Endothelial cell of umbilical vein (primary cell): Measurements from ENCODE around the gene ASB1. TPM values are rescaled to one million over a fixed set of nuclear protein-coding genes. Genes with fewer than 3 reads are reported as not detected.

Experiments used
- BruUV-seq: library from RNA; stranded (reverse); fragments of 400-500 nt; replicated peaks from 2 replicates; lab custom pipeline; 2021; lab: Mats Ljungman, UMichigan
- CTCF ChIA-PET: fragments of 300-600, 350-600 bp; sonication (Branson Sonifier 250); formaldehyde crosslinking; loops from one replicate; lab custom pipeline; 2021; ENCODE audit warnings: antibody characterized with exemption, inconsistent platforms; lab: Charles Lee
- POLR2A ChIA-PET: fragments of 300-600, 350-600 bp; sonication (Branson Sonifier 250); formaldehyde crosslinking; loops from one replicate; lab custom pipeline; 2021; ENCODE audit warnings: antibody characterized with exemption, inconsistent platforms; lab: Charles Lee
- DNase-seq: peaks from one replicate; pipeline ENCODE4 v3.0.0-alpha.2; 2011; ENCODE audit warnings: low read depth, low spot score
- FAIRE-seq: peaks from 2 replicates; lab custom pipeline; 2011; peaks lifted over from hg19 to GRCh38; lab: Jason Lieb, UNC
- H2AFZ ChIP-seq: 2 replicates; pipeline ENCODE4 v1.6.0; 2012; ENCODE audit warnings: low read depth, low read length, control low read depth, inconsistent platforms
- H3K27ac ChIP-seq: 2 replicates; pipeline ENCODE4 v1.5.1; 2011; ENCODE audit warnings: low read depth, mild to moderate bottlenecking, control low read depth, low read length, moderate library complexity; ENCODE audit not compliant: insufficient read depth
- H3K27me3 ChIP-seq, 2 experiments: 2 replicates each; pipeline versions ENCODE4 v1.6.0 to v1.6.1; 2011; ENCODE audit warnings: low read length in 2 of 2, mixed read lengths in 1 of 2; ENCODE audit not compliant: control insufficient read depth in 2 of 2, insufficient read depth in 2 of 2
- H3K36me3 ChIP-seq, 2 experiments: 2 replicates in 1 of 2; 3 replicates in 1 of 2; pipeline ENCODE4 v1.5.1; 2011; ENCODE audit warnings: low read length in 2 of 2, mild to moderate bottlenecking in 1 of 2, moderate library complexity in 1 of 2; ENCODE audit not compliant: control insufficient read depth in 2 of 2, insufficient read depth in 2 of 2; ENCODE audit errors: extremely low read depth in 1 of 2
- H3K4me1 ChIP-seq: 3 replicates; pipeline ENCODE4 v1.5.1; 2011; ENCODE audit warnings: mild to moderate bottlenecking, low read length; ENCODE audit not compliant: control insufficient read depth, insufficient read depth; ENCODE audit errors: extremely low read depth
- H3K4me2 ChIP-seq: 2 replicates; pipeline ENCODE4 v1.6.1; 2011; ENCODE audit warnings: low read length, control low read depth, mixed read lengths; ENCODE audit not compliant: insufficient read depth
- H3K4me3 ChIP-seq, 3 experiments: fragments of 200-600 bp in 1 of 3; sonication (generic), shearing (Covaris generic) in 1 of 3; replicated peaks in 1 of 3; 2 replicates each; pipeline ENCODE4 v1.5.1; 2011 to 2016; ENCODE audit warnings: control low read depth in 3 of 3, low read length in 3 of 3, mild to moderate bottlenecking in 2 of 3, inconsistent platforms in 1 of 3, low read depth in 1 of 3, moderate library complexity in 1 of 3; ENCODE audit not compliant: insufficient read depth in 1 of 3
- H3K79me2 ChIP-seq: 2 replicates; pipeline ENCODE4 v1.6.0; 2012; ENCODE audit warnings: low read length, inconsistent platforms; ENCODE audit not compliant: control insufficient read depth, insufficient read depth
- H3K9ac ChIP-seq: replicated peaks from 2 replicates; pipeline ENCODE3; 2011; ENCODE audit warnings: low read length, control low read depth; ENCODE audit not compliant: insufficient read depth; ENCODE audit errors: extremely low read depth
- H3K9me1 ChIP-seq: replicated peaks from 3 replicates; pipeline ENCODE4 v1.6.0; 2011; ENCODE audit warnings: mild to moderate bottlenecking, low read length; ENCODE audit not compliant: control insufficient read depth, insufficient read depth; ENCODE audit errors: extremely low read depth
- H3K9me3 ChIP-seq: replicated peaks from 2 replicates; pipeline ENCODE4 v1.5.1; 2012; ENCODE audit warnings: low read length, inconsistent platforms; ENCODE audit not compliant: control insufficient read depth, insufficient read depth
- H4K20me1 ChIP-seq: replicated peaks from 2 replicates; pipeline ENCODE3; 2011; ENCODE audit warnings: mild to moderate bottlenecking, low read length; ENCODE audit not compliant: control insufficient read depth, insufficient read depth; ENCODE audit errors: extremely low read depth
- EZH2 ChIP-seq: IDR thresholded peaks from 2 replicates; pipeline ENCODE4 v1.6.1; 2012; ENCODE audit warnings: borderline replicate concordance, low read depth, mild to moderate bottlenecking, moderate library complexity, low read length, inconsistent platforms; ENCODE audit not compliant: severe bottlenecking
- FOS ChIP-seq: IDR thresholded peaks from 2 replicates; pipeline ENCODE4 v1.6.1; 2011; ENCODE audit warnings: mild to moderate bottlenecking, low read length, moderate library complexity, borderline replicate concordance; ENCODE audit not compliant: insufficient read depth
- GATA2 ChIP-seq: IDR thresholded peaks from 2 replicates; pipeline ENCODE4 v1.7.0; 2011; ENCODE audit warnings: low read depth, mild to moderate bottlenecking, moderate library complexity, mixed read lengths, low read length; ENCODE audit not compliant: insufficient read length, insufficient read depth
- JUN ChIP-seq: IDR thresholded peaks from 2 replicates; pipeline ENCODE4 v1.6.1; 2011; ENCODE audit warnings: borderline replicate concordance, low read depth; ENCODE audit not compliant: insufficient read length, insufficient read depth
- MYC ChIP-seq: IDR thresholded peaks from one replicate; pipeline ENCODE4 v1.6.1; 2011; ENCODE audit warnings: mild to moderate bottlenecking, low read depth, low read length
- POLR2A ChIP-seq: IDR thresholded peaks from 2 replicates; pipeline ENCODE4 v1.6.1; 2012; ENCODE audit warnings: low read depth, mild to moderate bottlenecking, control low read depth, low read length
- POLR2AphosphoS5 ChIP-seq: IDR thresholded peaks from 2 replicates; pipeline ENCODE4 v1.6.1; 2012; ENCODE audit warnings: low read depth, mild to moderate bottlenecking, control low read depth, low read length, moderate library complexity; ENCODE audit not compliant: insufficient read depth
- dilution Hi-C: fragments of 300-500 bp; cut with MboI; formaldehyde crosslinking; loops from one replicate; pipeline ENCODE4 v1.15.0; 2019; ENCODE audit warnings: low sequenced_read_pairs; ENCODE audit not compliant: extremely low pct_ligation_motif_present
- intact Hi-C: fragments of 100-400 bp; cut with micrococcal nuclease; formaldehyde crosslinking; loops from one replicate; pipeline ENCODE4 v1.10.0; 2022
- polyA plus RNA-seq, 4 experiments: library from polyadenylated mRNA; depleted of rRNA in 3 of 4; stranded (reverse) in 3 of 4; unstranded in 1 of 4; fragments of >200 nt; gene quantifications; 2 replicates each; pipeline versions ENCODE4 v1.2.1 to v1.2.3, GENCODE V29; 2011 to 2012; ENCODE audit warnings: missing spikeins in 1 of 4
- total RNA-seq: library from RNA; stranded (reverse); gene quantifications from 2 replicates; pipeline ENCODE4 v1.2.3, GENCODE V29; 2021
- TF ChIP-seq, protein P1 (sequence below), 2 donors: IDR thresholded peaks; 1 replicate in 1 of 2; 2 replicates in 1 of 2; pipeline ENCODE4 v1.5.1; 2011; ENCODE audit warnings: low read length in 2 of 2, mild to moderate bottlenecking in 2 of 2, moderate library complexity in 2 of 2, control low read depth in 1 of 2, inconsistent platforms in 1 of 2, low read depth in 1 of 2; ENCODE audit not compliant: insufficient read depth in 1 of 2; ENCODE audit errors: extremely low read depth in 1 of 2
- TF ChIP-seq, protein P2 (sequence below): IDR thresholded peaks from 2 replicates; pipeline ENCODE4 v1.6.1; 2011; ENCODE audit not compliant: insufficient read depth, insufficient read length

The ASB1 gene
- total and polyA plus RNA-seq, 2 donors (not counting 3 experiments of a cell fraction or from before 2014, with no cell fraction given), result 12.3 to 16.2 TPM

DNA sequence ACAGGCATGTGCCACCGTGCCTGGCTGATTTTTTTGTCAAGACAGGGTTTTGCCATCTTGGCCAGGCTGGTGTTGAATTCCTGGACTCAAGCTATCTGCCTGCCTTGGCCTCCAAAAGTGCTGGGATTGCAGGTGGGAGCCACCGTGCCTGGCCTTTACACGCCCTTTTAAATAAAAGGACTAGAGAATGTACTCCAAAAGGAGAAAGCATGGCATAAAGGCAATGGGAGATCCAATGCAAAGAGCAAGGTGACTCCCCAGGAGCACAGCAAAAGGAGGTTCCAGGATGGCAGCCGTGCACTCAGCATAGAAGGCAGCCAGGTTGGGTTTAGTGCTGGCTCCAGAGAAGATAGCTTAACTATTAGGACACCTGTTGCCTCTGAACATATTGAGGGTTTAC, 27.1 kb downstream of the ASB1 start:
- Histone ChIP-seq H3K4me2 (no peak overlapping the region), H3K4me3 (no peak overlapping the region), H2AFZ (no peak overlapping the region), H3K9me1 (no peaks in the 10 kb centered on the region), H3K27ac (no peak overlapping the region), H3K27me3 (peaks cover 0 to 2% of the 10 kb centered on the region in 2 experiments), H3K9ac (no peak overlapping the region), H3K9me3 (no peaks in the 10 kb centered on the region), H3K4me1 (no peaks in the 10 kb centered on the region), H3K79me2 (no peaks in the 10 kb centered on the region), H4K20me1 (no peaks in the 10 kb centered on the region), H3K36me3 (peaks cover 0 to 5% of the 10 kb centered on the region in 2 experiments)
- DNase-seq (no peak), FAIRE-seq (no peak)
- ChIA-PET CTCF (interaction anchor here (1.6 kb wide), 1 partner anchor 83 kb away, joined by 6 read pairs; no protein-coding TSS in a partner anchor), POLR2A (no interaction called here)
- dilution Hi-C loops, result loop anchor here (25.0 kb wide), 1 partner anchor 92 kb away; no protein-coding TSS in a partner anchor
- intact Hi-C loops, result no loop called here
- BruUV-seq, result no TSS peak
- TF ChIP-seq POLR2A (no peak), JUN (no peak), EZH2 (no peak), FOS (no peak), GATA2 (no peak), POLR2AphosphoS5 (no peak), MYC (no peak)
- TF ChIP-seq, protein P1, sequence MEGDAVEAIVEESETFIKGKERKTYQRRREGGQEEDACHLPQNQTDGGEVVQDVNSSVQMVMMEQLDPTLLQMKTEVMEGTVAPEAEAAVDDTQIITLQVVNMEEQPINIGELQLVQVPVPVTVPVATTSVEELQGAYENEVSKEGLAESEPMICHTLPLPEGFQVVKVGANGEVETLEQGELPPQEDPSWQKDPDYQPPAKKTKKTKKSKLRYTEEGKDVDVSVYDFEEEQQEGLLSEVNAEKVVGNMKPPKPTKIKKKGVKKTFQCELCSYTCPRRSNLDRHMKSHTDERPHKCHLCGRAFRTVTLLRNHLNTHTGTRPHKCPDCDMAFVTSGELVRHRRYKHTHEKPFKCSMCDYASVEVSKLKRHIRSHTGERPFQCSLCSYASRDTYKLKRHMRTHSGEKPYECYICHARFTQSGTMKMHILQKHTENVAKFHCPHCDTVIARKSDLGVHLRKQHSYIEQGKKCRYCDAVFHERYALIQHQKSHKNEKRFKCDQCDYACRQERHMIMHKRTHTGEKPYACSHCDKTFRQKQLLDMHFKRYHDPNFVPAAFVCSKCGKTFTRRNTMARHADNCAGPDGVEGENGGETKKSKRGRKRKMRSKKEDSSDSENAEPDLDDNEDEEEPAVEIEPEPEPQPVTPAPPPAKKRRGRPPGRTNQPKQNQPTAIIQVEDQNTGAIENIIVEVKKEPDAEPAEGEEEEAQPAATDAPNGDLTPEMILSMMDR (IDR thresholded peaks at IDR 0.05; ENCODE audit: extremely low read depth in 1 of 2, insufficient read depth in 1 of 2, low read depth in 1 of 2, low read length in 2 of 2), result no peak
- TF ChIP-seq, protein P2, sequence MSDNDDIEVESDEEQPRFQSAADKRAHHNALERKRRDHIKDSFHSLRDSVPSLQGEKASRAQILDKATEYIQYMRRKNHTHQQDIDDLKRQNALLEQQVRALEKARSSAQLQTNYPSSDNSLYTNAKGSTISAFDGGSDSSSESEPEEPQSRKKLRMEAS, result no peak
